Measurements from ENCODE around the gene PRXL2C. TPM values are rescaled to one million over a fixed set of nuclear protein-coding genes. Genes with fewer than 3 reads are reported as not detected.

The PRXL2C gene
- polyA plus RNA-seq, 1 of the 3 experiments (the other 2 are of a cell fraction): 8.4 TPM

DNA sequence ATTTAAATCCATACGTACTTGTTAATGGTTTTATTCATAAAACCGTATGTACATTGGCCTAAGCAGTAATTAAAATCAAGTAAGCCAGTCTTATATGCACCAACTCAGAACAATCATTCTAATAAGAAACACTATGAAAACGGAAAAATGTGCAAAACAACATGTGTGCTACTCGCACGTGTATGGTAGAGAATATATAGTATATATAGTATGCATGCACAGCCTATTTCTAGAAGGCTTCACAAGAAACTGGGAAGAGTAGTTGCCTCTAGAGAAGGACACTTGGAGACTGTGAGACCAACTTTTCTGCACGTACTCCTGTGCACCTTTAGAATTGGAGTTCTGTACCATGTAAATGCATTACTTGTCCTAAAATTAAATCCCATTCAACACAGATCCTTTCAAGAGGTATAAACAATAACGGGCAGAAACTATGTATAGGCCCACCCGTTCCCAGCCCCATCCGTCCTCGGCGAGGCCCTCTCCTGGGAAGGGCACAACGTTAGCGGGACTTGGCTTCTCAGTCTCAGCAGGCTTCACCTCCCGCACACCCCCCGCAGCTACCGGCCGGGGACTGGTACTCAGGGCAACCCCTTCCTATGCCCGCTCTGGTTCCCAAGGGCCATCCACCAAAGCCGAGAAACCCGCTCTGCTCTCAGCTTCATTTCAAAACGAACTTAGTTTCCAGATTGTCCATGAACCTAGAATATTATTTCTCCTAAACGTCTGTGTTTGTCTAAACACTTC is 37.5 kb downstream of the PRXL2C start (continued):
- no peak for TF ChIP-seq CHD2 (IDR thresholded peaks at IDR 0.05; ENCODE audit: low read length, partially characterized antibody)
- TF ChIP-seq TAF1 (IDR thresholded peaks at IDR 0.05; ENCODE audit: borderline replicate concordance, low read depth, low read length): no peak
- TF ChIP-seq, protein P1, sequence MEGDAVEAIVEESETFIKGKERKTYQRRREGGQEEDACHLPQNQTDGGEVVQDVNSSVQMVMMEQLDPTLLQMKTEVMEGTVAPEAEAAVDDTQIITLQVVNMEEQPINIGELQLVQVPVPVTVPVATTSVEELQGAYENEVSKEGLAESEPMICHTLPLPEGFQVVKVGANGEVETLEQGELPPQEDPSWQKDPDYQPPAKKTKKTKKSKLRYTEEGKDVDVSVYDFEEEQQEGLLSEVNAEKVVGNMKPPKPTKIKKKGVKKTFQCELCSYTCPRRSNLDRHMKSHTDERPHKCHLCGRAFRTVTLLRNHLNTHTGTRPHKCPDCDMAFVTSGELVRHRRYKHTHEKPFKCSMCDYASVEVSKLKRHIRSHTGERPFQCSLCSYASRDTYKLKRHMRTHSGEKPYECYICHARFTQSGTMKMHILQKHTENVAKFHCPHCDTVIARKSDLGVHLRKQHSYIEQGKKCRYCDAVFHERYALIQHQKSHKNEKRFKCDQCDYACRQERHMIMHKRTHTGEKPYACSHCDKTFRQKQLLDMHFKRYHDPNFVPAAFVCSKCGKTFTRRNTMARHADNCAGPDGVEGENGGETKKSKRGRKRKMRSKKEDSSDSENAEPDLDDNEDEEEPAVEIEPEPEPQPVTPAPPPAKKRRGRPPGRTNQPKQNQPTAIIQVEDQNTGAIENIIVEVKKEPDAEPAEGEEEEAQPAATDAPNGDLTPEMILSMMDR (IDR thresholded peaks at IDR 0.05): no peak
- TF ChIP-seq, protein P2, sequence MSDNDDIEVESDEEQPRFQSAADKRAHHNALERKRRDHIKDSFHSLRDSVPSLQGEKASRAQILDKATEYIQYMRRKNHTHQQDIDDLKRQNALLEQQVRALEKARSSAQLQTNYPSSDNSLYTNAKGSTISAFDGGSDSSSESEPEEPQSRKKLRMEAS (IDR thresholded peaks at IDR 0.05; ENCODE audit: low read depth): no peak
- TF ChIP-seq, protein P3, sequence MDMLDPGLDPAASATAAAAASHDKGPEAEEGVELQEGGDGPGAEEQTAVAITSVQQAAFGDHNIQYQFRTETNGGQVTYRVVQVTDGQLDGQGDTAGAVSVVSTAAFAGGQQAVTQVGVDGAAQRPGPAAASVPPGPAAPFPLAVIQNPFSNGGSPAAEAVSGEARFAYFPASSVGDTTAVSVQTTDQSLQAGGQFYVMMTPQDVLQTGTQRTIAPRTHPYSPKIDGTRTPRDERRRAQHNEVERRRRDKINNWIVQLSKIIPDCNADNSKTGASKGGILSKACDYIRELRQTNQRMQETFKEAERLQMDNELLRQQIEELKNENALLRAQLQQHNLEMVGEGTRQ (IDR thresholded peaks at IDR 0.05; ENCODE audit: borderline replicate concordance, low read depth, low read length): no peak
- no peak for TF ChIP-seq FOXJ3 (CRISPR knock-in tag; IDR thresholded peaks at IDR 0.05)
- TF ChIP-seq, protein P4, sequence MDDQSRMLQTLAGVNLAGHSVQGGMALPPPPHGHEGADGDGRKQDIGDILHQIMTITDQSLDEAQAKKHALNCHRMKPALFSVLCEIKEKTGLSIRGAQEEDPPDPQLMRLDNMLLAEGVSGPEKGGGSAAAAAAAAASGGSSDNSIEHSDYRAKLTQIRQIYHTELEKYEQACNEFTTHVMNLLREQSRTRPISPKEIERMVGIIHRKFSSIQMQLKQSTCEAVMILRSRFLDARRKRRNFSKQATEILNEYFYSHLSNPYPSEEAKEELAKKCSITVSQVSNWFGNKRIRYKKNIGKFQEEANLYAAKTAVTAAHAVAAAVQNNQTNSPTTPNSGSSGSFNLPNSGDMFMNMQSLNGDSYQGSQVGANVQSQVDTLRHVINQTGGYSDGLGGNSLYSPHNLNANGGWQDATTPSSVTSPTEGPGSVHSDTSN (IDR thresholded peaks at IDR 0.05): no peak
- TF ChIP-seq RAD21 (IDR thresholded peaks at IDR 0.05; ENCODE audit: low read length): no peak
- no peak for TF ChIP-seq RCOR1 (IDR thresholded peaks at IDR 0.05; ENCODE audit: low read length)

- WGBS (ENCODE audit: low lambda C conversion rate): 98% methylated on average over 7 of the region's 7 CpGs
- Histone ChIP-seq H3K9me3 (no peaks in the 10 kb centered on the region), H2AFZ (ENCODE audit: low read depth) (no peak overlapping the region), H3K4me1 (ENCODE audit: control insufficient read depth in 1 of 2, insufficient read depth in 2 of 2, low read depth in 1 of 2, low read length in 1 of 2) (peaks cover 12 to 22% of the 10 kb centered on the region in 2 experiments), H3K27ac (ENCODE audit: low read depth in 2 of 2, low read length in 1 of 2) (no peak overlapping the region), H3K9ac (no peak overlapping the region), H3K9me2 (no peaks in the 10 kb centered on the region), H3K36me3 (replicated peaks in 1 of 2; ENCODE audit: control insufficient read depth in 1 of 2, insufficient read depth in 2 of 2, low read length in 1 of 2) (no peaks in the 10 kb centered on the region), H3K4me3 (ENCODE audit: low read depth in 2 of 2, low read length in 1 of 2) (no peak overlapping the region), H4K20me1 (ENCODE audit: insufficient read depth) (peaks cover 10% of the 10 kb centered on the region), H3K79me2 (ENCODE audit: insufficient read depth) (peaks cover 66% of the 10 kb centered on the region), H3F3A (replicated peaks; ENCODE audit: insufficient read depth) (peaks cover 24% of the 10 kb centered on the region), H3K27me3 (ENCODE audit: insufficient read depth) (no peaks in the 10 kb centered on the region), H3K4me2 (no peak overlapping the region)
- DNase-seq: no peak
- TF ChIP-seq NFIC (IDR thresholded peaks at IDR 0.05; ENCODE audit: borderline replicate concordance) (no peak), RFX5 (IDR thresholded peaks at IDR 0.05; ENCODE audit: low read length) (no peak), NRF1 (IDR thresholded peaks at IDR 0.05; ENCODE audit: low read depth, low read length) (no peak), EZH2phosphoT487 (IDR thresholded peaks at IDR 0.05; ENCODE audit: borderline replicate concordance, low read depth) (no peak), ZBTB33 (IDR thresholded peaks at IDR 0.05; ENCODE audit: borderline replicate concordance, low read depth) (no peak), MXI1 (IDR thresholded peaks at IDR 0.05; ENCODE audit: low read depth, low read length) (no peak), POLR2AphosphoS5 (IDR thresholded peaks at IDR 0.05; ENCODE audit: low read depth, low read length) (no peak)
- POLR2A ChIA-PET: no interaction called here
- CTCF ChIA-PET: no interaction called here
Measured at GRCh38 chr9:96616817-96617438, 38.2 kb downstream of the PRXL2C start.
